Cerebellar nuclear complex (tissue), 1 donor: ENCODE measurements around the gene TSPAN10.
"Not testable (repeated sequence)": the region's sequence is repeated elsewhere in the genome, so short reads cannot be mapped to it uniquely, and the experiment has no call there.

Source experiments
- DNase-seq, 2 experiments: peaks; one replicate each; lab custom pipeline; 2025; lab: John Stamatoyannopoulos, UW

Gene TSPAN10

DNA sequence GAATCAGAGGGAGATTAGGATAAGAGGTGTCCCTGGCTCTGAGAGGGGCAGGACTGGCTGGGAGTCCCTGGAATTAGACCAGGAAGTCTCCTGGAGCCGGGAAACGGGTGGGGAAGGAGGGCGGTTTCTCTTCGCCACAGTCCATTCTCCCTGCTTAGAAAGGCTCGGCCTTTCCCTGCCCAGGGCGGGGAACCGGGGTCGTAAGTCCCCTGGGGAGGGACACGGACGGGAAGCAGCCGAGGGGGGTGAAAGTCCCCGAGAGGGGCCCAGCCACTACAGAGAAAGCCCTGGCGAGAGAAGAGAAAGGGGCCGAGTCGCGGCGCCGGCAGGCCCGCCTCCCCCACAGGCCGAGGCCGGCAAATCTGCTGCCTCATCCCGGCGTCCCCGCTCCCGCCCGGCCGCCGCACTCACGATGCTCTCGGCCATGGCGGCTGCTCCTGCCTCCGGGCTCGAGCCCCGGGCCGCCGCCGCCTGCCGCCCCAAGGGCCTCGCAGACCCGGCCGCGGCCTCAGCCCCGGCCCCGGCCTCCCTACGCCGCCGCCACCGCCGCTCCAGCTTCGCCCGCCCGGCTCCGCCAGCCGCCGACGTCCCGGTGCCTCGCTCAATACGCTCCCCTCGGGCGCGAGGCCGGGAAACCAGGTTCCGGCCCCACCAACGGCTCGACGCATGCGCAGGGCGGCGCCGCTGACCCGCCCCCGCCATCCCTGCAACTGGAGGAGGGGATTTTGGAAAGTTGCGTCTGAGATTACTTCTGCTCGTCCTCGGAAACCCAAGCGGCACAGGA lies at the start of gene TSPAN10, which contains the start of gene NPLOC4:
TSS of gene TSPAN10 (plus strand) at position 692 of the 784 bp plus-strand sequence. CDS start 5,217 bp downstream, outside the sequence.
TSS of gene NPLOC4 (minus strand) at position 608 of the 784 bp plus-strand sequence. CDS start at position 426, 182 bp downstream.
- no peak for DNase-seq

DNA sequence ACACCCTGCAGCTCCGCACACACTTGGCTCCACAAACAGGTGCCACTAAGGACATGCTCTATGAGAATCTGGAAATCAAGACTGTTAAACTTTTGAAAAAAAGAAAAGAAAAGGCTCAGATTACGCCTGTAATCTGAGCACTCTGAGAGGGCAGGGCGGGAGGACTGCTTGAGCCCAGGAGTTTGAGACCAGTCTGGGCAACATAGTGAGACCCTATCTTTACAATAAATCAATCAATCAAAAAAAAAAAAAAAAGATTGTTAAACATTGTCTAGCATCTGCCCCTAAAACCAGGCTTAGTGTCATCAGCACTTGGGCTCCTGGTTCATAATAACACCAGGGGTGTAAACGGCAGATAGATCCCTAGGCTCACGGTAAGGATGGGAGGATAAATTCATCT lies 47.4 kb upstream of the TSPAN10 start:
- no peak for DNase-seq

DNA sequence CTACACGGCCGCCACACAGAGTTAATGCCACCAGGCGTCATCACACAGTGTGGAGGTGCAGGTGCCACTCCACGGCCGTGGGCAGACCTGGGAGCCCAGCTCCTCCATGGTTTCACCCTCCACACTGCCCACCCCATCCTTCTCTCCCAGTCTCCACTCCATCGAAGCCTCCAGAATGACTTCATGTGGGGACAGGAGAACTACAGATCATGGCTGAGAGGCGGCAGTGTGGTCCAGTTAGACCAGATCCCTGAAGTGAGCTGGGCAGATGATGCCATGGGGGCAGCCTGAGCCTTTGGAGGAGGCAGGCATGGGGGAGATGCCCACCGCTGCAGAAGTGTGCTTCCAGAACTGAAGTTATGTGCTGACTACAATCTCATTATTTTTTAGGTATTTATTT lies 46.9 kb upstream of the TSPAN10 start:
- no peak for DNase-seq

DNA sequence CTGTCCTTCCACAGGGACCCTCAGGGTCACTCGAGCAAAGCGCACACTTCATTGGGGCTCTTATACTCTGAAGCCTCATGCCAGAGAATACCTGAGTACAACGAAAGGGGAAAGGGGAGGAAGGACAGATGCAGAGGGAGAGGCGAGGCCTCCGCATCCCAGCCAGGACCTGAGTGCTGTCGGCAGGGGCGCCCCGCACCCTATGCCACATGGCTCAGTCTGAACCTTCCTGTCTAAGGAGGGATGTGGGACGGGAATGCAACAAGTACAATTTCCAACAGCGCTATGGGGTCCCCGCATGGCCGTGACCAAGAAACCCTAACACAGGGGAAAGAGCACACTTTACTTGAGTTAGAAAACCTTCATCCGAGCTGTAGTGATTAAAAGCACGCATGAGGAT lies 45.0 kb upstream of the TSPAN10 start:
- DNase-seq = no peak

DNA sequence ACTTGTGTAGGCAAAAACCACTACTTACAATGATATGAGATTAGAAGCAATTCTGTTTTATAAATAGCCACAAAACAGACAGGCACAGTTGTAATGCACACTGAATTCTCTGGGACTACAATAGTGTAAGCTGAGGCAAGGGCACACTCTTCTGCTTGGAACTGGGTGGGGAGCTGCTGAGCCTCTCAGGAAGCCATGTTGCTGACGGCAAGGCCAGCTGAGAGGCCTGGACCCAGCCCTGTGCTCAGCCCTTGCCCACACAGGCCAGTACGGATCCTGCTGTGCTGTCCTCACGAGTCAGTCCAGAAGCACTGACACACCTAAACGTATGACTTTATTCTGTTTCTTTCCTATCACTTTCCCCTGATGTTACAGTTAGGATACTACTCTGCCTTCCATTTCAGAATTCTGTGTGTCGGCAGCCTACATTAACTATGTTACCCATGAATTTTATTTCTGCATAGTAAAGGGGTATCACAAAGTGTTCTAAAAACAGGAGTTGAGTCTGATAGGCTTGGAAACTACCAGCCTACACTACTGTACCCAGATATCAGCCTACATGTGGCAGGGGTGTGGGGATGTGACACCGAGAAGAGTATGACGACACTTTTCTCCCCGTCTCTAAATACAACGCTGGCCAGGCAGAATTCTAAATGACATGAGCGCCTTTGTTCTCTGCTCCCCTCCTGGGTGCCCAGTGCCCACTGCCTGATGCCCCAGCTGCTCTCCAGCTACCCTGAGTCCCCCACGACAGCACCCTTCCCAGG lies 43.7 kb upstream of the TSPAN10 start:
- no peak for DNase-seq

DNA sequence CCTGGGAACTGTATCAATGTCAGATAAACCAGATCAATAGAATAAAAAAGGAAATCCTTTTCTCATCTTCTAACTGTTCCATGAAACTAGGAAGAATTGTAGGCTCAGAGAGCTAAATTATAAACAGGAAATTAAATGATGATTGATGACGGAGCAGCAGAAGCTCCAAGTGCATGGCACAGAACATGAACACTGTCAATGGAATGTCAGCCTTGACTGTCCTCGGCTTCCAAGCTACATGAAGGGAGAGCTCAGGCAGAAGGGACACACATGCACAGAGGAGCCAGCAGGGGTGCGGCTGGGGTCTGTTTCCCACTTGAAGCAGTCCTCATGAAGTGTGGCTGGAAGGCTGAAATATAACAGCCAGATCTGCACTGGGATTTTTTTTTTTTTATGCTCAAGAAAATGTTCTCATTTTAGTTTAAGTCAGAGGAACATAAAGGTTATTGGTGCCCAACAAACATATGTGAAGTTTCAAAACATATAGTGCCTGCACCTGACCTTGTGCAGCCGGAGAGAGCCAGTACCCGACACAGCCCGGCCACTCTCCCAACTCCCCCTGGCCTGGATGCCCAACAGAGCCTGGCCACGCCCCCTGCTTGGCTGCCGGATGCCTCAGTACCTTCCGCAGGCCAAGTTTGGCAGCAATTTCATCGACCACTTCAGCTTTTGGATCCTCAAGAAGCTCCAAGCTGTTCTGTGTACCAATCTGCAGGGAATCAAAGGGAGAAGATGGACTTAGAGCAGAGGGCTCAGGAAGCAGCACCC lies 37.1 kb upstream of the TSPAN10 start:
- no peak for DNase-seq

DNA sequence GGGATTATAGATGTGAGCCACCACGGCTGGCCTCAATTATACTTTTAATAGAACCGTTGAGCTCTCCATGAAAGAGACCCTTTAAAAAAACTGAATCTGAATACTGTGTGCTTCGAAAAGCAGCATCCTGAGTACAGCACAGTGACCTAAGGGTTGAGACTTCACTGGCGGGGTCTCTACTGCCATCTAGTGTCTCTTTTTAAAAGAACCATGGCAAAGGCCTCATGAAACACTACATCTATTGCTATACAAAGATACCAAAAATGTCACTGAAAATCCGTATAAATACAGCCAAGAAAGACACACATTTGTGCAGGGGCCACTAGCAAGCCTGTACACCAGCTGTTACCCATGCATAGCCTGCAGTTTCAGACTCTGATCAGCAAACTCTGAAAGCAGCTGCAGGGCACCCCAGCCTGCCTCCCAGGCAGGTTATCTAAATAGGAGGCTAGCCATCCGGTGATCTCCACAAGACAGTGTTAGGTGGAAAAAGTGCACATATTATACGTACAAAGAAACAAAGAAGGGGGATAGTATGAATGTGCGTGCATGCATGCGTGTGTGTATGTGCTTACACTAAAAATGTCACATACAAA lies 35.4 kb upstream of the TSPAN10 start:
- no peak for DNase-seq

DNA sequence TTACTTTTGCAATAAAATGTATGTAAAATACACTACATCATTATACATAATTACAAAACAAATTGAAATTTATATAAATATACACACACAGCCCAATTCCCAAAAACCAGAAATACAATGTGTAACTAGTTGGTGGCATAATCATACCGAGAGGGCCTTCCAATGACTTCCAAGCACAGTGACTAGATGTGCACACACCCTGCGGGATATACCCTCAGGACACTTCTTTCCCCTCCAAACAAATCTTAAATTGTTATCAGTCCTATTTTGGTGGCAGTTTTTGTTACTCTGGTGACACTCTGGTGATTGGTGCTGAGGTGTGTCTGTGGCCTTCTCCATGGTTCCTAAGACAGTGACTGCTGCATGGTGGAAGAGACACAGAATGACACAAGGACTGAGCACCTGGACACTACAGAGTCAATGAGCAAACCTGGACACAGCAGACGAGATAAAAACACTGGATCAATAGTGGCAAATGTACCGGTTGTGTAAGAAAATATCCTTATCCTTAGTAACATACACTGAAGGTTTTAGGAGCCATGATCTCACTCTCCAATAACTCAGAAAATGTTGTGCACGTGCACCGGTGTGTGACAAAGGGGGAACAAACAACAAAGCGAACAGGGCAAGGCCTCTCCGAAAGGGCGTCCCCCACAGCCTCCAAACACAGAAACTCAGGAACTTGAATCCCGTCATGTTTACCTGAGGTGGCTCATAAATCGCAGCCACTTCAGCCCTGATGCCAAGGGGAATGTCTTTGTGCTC lies 33.0 kb upstream of the TSPAN10 start:
- DNase-seq = no peak

DNA sequence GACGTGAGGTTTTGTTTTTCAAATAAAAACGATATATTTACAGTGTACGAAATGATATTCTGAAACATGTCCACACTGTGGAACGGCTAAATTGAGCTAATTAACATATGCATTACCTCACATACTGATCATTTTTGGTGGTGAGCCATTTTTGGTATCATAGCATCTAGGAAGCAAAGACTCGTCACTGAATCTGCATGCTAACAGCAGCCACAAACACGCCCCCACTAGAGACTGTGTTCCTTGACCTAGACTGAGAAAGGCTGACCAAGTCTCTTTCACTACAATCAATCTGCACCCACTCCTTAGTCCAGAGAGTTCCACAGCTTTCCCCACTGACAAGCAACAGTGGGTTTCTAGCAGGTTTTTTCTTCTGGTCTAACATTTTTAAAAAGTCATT lies 29.6 kb upstream of the TSPAN10 start:
- DNase-seq = no peak

DNA sequence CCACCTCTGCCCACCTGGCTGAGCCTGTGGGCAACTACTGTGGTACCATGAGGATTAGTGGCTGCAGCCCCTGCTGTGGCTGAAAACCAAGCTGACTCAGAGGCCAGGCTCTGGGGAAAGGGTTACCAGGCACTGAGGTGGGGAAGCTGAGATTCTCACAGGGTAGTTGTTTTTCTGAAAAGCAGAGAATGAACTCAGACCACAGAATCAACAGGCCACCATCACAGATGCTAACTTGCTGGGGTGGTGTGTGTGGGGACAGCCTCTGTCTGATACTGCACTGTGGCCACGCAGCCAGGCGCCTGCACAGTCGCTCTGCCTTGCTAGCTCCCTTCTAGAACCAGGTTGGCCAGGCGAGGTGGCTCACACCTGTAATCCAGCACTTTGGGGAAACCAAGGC lies 28.9 kb upstream of the TSPAN10 start:
- DNase-seq = no peak

DNA sequence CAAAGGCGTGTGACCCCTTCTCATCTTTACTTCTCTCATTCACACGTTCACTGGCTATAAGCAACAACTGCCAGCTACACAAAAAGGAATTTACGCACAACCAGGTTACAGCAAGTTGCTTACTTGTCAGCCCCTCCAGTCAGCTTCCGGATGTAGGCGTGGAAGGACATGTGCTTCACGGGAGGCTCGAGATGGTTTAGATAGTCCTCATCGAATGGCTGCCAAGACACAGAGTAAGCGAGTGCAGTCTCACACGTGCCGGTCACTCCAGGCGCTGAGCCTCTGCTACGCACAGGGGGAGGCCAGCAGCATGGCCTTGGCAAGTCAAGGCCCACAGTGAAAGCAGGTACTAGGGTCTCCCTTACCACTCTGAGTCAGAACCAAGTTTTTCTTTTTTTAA lies 28.4 kb upstream of the TSPAN10 start:
- no peak for DNase-seq

DNA sequence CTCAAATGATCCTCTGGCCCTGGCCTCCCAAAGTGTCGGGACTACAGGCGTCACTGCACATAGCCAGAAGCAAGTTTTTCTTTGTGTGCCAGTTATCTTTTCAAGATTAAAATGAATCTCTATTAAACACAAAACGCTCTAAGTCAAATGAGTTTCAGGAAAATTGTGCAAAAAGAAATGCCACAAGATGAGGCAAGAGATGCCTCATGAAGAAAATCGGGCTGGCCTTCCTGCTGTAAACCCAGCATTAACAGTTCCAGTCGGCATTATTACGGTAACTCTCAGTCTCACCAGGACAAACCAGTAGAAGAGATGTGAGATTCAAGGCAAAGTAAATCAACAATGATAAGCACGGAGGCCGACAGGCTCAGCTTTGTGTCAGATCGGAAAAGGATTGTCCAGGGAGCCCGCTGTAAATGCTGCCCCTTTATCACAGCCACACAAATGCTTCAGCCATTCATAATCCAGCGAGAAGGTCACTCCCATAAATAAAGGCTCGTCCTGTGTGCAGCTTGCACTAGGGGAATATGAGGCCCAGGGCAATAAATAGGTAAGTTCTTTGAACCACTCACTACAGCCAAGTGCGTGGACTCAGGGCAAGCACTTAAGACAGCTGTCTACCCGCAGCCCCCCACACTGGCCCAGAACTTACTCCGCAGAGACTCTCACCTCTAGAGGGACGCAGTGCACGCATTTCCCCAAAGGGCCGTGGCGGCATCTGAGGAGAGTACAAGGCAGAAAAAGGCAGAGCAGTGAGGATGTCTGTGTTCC lies 27.3 kb upstream of the TSPAN10 start:
- no peak for DNase-seq

DNA sequence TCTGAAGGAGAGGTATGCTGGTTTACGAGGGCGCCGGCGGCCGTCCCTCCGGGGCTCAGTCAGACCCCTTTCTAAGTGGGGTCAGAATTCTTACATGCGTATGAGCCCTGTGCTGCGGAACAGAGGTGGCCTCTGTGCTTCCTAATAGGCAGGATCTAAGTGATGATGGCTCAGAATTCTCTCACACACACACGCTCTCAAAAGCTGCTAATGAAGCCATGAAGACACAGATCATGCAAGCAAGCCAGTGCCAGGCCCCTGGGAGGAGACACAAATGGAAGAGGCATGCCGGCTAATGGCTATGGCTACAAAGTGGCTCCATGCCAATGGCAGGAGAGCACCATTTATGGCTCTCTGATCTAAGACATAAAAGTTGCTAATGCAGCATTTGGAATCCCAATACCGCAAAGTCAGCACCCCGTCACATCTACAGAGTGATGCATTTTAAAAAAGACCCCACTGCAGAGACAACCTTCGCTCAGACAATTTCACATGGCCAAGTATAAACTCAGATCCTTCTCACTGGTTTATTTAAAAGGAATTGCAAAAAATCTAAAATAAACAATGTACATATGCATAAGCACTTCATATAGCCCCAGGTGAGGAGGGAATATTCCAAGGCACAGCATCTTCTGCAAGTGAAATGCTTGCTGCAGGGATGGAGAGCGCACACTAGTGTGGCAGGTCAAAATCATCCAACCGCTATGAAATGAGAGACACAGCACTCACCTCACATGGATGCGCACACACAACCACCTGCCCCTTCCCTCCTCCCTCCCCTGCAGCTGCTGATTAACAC lies 24.6 kb upstream of the TSPAN10 start:
- no peak for DNase-seq

DNA sequence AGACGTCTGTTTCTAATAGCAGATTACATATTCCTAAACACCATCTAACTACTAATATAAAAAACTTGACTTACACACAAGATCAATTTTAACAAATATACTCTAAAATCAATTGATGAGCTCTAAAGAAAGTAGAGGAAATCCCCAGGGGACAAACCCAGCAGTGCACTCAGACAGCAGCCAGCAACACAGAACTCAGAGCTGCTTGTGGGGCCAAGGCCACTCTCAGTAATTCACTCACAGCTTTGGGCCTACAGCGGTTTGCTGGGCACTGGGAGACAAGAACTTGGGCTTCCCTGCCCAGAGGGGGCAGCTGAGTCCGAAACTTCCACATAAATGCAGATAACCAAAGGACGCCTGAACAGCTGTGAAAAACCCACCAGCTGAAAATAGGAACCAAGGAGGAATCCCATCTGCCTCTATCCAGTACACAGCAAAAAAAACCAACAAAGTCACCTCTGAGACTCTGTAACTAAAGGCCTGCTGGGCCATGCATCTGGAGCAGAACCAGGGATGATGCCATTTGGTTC lies 21.5 kb upstream of the TSPAN10 start:
- no peak for DNase-seq

DNA sequence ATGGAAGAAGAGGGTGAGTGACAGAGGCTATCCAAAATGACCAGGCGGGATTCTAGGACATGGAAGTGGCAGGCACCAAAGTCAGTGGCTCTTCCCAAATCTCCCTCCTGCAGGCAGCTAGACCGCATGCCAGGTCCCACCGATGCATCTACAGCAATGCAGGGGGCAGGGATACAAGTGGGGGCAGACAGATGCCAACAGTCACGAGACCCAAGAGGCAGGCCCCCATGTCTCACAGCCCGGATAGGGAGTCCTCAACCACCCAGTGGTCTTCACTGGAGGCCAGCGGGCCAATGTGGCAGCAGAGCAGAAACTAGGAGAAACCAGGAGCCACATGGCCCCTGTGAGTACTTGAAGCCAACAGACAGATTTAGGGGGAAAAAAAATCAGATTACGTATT lies 20.1 kb upstream of the TSPAN10 start:
- DNase-seq = no peak

DNA sequence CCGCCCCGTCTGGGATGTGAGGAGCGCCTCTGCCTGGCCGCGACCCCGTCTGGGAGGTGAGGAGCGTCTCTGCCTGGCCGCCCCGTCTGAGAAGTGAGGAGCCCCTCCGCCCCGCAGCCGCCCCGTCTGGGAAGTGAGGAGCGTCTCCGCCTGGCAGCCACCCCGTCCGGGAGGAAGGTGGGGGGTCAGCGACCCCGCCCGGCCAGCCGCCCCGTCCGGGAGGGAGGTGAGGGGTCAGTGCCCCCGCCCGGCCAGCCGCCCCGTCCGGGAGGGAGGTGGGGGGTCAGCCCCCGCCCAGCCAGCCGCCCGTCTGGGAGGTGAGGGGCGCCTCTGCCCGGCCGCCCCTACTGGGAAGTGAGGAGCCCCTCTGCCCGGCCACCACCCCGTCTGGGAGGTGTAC lies 18.7 kb upstream of the TSPAN10 start:
- not testable (repeated sequence) for DNase-seq

DNA sequence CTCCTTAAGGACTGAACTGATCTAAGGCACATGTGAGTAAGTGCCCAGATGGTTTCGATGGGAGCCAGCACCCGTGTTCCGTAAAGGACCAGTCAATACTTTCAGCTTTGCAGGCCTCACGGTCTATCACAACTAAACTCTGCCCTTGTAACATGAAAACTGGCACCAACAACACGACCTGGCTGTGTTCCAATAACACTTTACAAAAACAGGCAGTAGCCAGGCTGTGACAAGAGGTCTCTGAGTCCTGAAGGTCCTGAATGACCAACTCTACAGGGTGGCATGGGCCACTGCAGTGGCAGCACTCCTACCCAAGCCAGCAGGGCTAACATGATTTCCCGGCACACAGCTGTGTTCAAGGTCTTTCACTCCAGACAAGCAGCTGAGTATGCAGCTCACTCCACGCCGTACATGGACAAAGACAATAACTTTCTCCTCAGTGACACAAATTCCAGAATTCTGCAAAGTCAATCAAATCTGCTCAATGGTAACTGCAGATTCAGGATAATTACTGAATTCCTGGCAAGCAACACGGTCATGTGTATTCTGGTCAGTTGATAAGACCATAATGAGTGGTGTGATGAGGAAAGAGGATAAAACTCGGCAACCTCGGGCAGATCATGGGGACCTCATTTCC lies 15.4 kb upstream of the TSPAN10 start:
- no peak for DNase-seq

DNA sequence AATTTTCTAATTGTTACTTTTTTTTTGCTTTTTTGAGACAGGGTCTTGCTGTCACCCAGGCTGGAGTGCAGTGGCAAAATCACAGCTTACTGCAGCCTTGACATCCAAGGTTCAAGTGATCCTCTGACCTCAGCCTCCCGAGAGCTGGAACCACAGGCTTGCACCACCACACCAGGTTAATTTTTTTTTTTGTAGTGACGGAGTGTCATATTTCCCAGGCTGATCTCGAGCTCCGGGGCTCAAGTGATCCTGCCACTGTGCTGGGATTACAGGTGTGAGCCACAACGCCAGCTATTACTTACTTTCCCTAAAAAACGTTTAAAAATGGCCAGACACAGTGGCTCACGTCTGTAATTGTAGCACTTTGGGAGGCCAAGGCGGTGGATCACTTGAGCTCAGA lies 6.7 kb upstream of the TSPAN10 start:
- DNase-seq = no peak

DNA sequence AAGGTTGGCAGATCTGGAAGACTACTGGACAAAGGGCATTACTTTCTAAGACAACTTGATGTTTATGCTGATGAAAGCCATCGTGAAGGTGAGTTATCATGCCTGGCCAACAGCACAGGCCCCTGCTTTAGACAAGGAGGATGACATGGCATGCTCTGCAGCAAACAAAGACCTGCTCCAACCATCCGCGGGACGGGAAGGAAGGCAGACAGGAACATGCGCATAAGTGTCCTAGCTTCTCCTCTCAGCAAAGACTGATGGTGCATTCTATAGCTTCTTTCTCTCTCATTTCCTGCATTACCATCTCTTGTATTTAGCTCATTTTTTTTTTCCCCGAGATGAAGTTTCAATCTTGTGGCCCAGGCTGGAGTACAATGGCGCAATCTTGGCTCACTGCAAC lies 5.5 kb upstream of the TSPAN10 start:
- DNase-seq = no peak
